Central memory CD4-positive, alpha-beta T cell (primary cell): ENCODE results near the gene CFAP100.

ENCODE experiments used
- DNase-seq: peaks from one replicate; pipeline ENCODE4 v3.0.0; 2022

CFAP100 gene

DNA sequence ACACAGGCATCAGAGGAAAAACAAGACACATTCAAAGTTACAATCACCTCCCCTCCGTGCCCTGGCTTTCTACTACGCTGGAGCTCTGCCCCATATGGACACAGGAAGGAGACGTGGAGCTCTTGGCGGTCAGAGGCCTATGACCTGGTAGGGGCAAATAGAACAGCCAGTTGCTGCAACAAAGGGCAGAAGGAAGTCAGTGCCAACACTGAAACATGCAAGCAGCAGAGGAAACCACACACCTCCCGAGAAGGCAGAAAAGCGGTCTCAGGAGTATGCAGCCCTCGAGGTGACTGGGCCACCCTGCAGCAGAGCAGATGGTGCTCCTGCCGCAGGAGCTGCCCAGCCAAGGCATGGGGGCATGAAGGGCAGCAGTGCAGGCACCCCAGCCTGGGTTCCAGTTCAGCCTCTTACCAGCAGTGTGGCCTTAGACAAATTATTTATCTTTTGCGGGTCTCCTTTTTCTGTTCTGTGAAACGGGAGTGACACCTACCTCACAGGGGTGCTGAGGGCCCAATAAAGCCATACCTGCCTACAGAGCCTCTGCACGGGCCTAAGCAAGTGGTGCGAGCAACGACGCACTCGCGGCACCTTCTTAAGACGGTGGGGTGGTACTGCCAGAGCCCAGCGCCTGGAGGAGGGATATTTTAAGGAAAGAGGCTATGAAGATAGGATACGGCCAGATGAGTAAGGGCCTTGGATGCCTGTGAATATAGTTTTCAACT is 72.3 kb downstream of the CFAP100 start:
- DNase-seq: no peak

DNA sequence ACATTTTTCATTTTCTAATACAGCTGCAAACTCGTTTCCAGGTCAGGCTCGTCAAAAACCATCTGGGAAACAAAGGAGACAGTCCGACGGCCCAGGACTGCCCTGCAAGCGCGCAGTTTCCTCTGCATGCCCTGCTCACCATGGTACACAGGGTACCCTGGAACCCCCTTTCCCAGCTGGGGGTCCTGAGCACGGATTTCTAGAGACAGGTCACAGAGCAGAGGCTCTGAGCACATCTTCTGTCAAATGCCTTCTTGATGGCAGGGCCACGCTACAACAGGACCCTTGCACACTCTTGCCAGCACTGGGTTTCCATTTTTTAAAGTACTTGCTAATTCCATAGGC is 72.9 kb downstream of the CFAP100 start:
- no peak for DNase-seq

DNA sequence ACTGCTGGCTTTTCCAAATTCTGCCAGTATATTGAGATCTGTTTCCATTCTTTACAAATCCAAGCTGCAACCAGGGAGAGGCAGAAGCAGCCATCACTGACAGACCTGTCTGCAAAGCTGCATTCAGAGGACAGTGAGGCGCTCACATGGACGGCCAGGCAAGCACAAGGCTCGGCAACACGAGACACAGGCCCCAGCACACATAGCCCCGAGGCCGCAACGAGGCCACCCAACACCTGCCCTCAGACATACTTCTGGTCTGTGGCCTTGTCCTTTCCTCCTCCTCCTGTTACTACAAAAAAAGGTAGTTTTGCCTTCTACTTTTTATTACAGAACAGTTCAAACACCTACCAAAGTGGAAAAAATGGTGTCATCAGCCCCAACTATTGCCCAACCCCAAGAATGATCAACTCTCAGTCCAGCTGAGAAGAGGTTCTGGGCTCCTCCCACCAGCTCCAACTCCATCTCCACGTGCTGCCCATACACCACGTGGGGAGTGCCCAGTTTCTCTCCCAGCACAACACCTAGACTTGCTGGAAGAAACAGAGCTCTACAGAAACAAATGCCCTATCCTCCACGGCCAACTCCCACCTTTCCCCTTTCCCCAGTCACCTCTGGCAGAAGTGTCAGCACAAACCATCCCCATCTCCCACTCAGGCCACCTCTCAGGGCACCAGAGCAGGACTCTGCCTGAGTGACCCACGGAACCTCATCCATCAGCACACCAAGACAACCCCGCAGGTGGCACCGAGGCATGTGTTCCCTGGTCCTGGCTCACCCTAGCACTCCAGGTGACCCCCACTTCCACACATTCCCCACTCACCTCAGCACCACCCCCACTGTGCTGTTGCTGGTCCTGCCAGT is 73.6 kb downstream of the CFAP100 start:
- no peak for DNase-seq

DNA sequence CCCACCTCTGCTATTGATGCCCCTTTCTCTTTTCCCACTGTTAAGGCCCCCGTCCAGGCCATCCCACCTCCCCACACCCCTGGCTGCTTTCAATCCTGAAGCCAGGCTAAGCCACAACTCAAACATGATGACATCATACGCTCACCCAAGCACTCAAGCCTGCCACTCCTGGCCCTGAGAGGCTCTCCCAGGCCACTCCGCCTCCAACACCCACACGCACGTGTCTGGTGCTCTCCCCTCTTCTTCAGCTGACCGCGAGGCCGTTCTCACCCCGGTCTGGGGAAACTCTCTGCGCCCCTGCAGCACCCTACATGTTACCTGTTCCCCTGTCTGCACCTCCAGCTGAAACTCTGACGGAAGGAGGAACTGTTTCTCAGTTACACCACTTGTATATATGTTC is 74.8 kb downstream of the CFAP100 start:
- no peak for DNase-seq

DNA sequence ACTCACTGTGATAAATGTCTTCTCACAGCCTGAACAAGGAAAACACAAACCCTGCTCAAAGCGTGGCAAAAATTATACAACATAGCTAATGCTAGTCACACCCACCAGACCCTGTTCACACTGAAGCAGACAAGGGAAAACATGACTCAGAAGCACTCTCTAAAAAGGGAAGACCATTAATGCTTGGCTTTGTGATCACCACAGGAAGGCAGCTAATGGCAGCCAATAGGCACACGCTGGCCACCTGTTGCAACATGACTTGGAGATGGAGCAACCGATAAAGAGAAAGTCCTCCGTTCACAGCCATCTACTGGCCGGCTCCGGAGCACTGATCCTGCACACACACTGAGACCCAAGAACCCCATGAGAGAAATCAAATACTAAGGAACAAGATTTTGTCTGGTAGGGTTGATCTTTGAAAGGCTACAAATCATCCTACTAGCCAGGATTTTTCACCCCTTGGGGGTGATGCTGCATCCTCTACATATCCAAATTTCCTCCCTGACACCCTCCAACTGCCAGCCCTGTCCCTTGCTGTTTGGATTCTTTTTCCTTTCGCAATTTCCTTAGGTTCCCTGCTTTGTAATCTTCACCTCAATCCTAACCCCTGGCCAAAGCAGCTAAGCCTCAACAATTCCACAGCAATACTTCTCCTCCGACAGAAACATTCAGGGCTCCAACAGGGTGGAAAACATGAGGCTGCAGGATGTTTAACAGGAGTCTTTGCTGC is 77.7 kb downstream of the CFAP100 start:
- DNase-seq: no peak

DNA sequence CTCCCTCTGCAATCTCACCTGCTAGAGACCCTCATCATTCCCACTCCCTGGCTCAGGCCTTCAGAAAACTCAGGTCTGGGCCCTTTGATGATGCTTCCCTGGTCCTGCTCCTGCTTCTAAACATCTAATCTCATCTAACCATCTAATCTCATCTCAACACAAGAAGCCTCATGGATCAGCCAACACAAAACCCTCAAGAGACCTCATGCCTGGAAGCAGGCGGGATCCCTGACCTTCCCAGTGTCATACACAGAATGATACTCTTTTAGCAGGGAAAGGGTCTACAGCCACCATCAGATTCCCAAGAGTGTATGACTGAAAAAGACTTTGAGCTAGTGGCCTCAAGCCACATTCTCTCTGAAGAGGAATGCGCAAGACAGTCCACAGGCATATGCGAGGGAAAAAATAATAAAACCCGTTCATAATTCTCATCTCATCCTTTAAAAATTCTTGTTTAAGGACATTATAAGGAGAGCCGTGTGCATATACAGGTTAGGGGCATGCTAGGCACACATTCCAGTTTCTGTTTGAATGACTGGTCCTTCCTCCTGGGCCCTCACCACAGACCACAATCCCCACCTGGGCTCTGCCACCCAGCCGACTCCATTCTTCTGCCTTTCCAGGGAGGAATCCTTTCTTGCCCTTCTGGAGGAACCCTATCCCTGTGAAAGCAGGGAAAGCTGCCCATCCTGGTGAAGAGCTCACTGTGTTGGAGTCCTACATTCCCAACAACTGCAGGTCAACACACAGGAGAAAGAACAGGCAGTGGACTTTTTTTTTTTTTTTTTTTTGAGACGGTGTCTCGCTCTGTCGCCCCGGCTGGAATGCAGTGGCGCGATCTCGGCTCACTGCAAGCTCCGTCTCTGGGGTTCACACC is 78.8 kb downstream of the CFAP100 start:
- DNase-seq: no peak

DNA sequence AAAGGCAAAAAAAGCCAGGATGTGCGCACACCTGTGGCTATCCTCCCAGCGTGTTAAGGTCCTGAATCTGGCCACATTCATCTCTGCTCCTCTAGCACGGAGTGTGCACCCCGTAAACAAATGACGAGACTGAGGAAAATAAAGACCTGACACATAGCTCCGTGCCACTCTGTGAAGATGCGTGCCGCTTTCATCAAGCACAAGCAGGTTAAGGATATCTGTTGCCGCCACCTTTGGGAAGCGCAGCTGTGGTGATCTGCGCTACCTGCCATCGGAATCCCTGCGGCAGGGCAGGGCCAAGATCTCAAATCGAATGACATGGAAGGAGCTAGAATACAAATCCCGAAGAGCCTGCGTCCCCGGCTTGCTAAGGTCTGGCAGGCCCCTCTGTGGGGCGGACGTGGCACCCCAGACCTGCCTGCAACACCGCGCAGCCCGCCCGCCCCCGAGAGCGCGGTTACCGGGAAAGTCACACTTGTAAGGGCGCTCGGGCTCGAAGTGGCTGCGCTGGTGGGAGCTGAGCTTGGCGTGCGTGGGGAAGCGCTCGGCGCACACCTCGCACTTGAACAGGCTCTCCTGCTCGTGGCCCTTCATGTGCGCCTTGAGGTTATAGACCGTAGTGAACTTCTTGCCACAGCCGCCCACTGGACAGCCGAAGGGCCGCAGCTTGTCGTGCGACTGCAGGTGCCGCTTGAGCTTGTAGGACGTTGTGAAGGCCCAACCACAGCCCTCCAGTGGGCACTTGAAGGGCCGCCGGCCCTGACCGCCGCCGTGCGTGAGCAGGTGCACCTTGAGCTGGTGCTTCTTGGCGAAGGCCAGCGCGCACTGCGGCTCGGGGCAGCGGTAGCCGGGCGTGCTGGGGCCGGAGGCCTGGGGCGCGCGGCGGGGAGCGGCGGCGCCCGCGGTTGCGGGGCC is 80.0 kb downstream of the CFAP100 start:
- DNase-seq: peak; percentile 15

DNA sequence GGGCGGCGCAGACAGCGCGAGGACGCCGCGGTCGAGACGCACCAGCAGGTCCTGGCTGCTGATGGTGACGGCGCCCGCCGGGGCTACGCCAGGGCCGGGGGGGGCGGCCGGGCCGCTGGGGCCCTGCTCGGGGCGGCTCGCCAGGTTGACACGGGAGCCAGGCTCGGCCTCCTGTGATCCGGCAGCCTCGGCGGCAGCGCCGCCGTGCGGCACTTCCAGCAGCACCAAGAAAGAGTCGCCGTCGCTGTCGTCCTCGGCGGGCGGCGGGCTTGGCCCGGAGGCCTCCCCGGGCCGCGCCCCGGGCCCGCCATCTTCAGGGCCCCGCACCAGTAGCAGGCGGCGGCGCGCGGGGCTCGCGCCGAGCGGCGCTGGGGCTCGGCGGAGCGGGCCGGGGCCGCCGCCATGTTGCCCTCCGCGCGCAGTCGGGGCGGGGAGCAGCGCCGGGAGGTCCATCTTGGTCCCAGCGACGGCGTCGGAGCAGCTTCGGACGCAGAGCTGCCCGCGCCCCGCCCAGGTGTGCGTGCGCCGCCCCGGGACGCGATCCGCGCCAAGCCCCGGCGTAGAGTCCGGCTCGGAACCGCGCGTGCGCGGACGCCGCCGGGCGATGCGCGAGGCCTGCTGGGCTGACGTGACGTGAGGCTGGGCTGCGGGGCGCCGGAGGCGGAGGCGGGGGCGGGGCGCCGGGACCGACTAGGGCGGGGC is 80.9 kb downstream of the CFAP100 start, which contains the start of gene ZXDC:
Gene ZXDC, minus strand, starts transcription at position 479 of the 702 bp plus-strand sequence. Its CDS starts 26 bp downstream, at position 453.
- peak; percentile 89 for DNase-seq

DNA sequence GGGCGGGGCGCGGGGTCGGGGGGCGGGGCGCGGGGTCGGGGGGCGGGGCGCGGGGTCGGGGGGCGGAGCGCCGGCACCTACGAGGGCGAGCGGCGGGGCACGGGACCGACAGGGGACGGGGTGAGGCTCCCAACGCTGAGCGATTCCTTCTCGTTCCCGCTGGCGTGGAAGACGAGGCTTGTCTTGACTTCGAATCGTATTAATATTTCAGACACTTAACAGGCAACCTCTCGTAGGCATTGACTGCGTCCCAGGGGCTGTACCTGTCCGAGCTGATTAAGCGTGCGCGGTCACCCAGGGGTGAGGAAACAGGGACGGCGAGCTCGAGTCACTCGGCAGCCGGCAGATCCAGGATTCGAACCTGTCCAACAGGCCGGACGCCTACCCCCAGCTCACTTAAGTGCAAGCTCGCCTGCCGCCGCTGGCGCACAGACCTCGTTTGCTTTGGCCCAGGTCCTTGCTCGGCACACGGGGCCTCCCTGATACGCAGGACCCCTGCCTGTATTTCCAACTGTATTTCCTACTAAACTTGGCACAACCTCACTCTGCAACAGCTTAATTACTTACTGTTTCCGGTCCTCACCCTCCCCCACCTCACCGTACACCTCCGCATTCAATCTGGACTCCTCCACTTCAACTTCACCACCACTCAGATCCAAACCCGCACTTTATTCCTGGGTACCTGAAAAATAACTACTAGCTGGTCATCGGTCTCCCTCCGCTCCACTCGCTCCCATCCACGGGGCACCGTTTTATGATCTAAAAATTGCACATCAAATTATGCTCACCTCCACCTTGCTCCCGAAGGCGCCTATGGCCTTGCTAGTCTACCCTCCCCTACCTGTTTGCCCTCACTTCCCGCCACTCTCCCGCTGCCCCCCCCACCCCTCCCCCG is 81.7 kb downstream of the CFAP100 start:
- DNase-seq: no peak

DNA sequence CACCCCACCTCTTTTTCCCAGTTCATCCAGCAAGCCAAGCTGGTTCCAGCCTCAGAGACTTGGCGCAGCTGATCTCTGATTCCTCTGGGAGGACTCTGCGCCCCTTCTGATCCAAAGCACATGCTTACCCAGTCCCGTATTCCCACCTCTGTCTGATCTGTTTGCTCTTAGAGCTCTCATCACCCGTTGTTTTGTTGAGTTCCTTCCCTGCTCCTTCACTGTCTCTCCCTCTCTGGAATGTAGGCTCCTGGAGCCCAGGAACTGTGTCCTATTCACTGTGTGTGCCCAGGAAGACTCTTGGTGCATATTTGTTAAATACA is 82.3 kb downstream of the CFAP100 start:
- no peak for DNase-seq

DNA sequence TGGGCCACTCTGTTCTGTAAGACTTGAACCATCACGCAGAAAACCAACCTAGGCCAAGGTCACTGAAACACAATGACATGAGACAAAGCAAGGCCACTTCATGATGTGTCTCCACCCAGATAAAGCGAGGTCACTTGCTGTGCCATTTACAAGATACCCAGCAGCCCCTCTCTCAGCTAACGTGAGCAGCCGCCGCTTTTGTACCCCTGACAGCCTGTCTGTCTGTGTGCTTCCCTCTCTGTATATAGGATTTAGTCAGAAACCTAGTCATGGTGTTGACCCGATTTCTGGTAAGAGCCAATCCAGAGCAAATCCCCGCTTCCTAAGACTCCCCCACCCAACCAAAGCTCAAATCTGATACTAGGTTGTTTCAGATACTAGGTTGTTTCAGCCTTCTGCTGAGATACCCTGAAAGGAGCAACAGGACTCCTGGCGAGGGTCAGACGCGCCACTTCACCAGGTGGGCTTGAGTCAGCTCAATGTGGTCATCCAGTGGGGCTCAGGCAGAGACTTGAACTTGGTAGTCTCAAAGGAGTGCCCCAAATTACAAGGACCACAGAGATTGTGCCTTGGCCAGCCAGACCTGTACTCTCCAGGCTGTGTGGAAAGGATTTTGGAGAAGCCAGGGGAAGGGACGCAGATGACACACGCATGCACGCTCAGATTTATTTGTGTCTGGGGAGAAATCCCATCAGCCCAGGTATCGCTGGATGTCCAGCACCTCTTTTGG is 84.0 kb downstream of the CFAP100 start:
- DNase-seq: no peak

DNA sequence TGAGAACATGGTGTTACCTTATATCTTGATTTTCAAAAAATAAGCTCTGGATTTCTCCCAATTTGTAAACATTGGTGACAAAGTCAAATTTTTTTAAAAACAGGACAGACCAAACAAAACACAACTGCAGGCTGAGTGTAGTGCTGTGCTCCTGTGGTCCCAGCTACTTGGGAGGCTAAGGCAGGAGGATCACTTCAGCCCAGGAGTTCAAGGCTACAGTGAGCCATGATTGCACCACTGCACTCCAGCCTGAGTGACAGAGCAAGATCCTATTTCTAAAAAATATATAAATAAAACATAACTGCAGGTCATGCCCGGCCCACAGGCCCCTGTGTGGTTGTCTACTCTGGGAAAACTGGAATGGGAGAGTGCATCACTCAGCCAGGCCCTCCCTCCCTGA is 84.9 kb downstream of the CFAP100 start:
- no peak for DNase-seq

DNA sequence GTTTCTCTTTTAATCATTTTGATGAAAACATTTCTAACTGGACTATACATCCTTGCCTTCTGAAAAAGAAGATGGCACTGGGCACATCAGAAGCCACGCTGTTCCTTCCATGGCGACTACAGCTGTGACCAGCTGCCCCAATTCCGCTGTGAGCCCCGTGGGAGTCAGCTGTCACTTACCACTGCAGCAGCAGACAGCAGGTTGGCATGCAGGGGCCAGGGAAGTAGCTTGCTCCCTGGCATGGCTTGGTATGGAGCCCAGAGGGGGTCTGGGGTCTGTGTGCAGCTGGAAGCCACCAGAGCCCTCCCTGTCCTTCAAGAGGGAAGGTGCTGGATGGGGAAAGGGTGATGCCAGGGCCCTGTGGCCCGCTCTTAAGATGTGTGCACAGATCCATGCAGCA is 85.5 kb downstream of the CFAP100 start:
- no peak for DNase-seq

DNA sequence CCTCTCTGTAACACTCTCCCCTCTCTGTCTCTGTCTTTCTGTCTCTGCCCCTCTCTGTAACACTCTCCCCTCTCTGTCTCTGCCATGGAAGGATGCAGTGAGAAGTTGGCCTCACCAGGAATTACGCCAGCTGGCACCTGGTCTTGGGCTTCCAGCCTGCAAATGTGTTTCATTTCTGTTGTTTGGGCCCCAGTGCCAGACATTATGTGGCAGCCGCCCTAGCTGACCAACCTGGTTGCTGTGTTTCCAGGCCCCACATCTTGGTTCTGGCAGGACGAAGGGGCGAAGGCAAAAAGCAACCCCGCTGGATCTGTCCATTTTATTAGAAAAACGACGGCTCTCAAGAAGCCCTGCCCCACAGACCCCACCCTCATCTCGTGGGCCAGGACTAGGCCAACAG is 86.2 kb downstream of the CFAP100 start:
- DNase-seq: no peak

DNA sequence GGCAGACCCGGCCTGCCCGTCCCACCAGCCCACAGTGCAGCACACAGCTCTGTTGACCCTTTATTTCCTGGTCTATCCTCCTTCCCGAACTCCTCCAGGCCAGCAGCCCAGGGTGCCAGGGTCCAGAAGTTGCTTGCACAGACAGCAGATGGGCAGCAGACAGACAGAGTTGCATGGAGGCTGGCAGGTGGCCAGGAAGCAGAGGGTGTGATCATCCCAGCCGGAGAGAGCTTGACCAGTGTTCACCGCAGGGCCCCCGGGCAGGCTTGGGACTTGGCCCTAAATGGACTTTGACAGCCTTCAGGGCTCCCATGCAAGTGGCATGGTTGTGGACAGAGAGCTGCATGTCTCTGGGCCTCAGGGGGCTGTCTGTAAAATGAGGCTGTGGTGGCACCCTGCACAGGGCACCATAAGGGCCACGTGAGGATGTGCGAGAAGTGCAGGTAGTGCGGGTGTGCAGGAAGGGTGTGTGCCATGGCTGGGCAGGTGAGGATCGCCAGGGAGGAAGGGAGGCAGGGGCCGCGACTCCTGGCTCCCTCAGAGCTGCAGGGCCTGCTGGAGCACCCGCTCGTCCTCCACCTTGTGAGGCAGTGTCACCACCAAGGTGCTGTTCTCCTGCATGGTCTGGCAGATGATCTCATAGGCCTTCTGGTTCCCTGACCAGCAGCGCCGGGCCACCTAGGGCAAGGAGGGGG is 87.2 kb downstream of the CFAP100 start:
- no peak for DNase-seq

DNA sequence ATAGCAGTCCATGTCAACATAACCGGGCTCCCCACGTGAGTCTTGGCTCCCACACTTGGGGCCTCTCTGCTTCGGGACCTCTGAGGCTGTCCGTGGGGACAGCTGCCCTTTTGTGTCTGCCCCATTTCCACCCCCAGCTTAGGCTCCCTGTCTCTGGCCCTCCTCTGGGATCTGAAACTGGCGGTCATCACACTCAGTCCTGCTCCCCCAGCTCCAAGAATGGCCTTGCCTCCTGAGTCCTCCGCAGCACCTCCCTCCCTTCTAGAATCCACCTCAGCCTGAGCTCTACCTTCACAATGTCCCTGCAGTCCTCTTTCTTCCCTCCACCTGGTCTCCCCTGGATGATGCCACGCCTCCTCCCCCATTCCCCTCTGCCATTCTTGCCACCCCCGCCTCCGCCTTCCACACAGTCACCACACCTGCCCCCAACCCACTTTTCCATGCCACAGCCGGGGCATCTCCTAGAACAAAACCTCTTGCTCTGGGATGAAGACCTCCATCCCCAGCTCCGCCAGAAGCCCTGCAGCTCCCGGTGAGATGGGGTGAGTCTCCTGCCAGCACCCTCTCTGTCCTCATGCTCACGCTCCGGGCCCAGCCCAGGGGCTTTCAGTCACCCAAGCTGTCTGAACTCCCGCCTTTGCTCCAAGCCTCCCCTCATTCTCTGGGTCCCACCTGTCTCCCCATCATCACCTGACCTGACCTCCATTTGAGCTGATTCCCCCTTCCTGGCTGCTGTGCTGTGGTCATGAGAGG is 88.0 kb downstream of the CFAP100 start:
- DNase-seq: no peak

DNA sequence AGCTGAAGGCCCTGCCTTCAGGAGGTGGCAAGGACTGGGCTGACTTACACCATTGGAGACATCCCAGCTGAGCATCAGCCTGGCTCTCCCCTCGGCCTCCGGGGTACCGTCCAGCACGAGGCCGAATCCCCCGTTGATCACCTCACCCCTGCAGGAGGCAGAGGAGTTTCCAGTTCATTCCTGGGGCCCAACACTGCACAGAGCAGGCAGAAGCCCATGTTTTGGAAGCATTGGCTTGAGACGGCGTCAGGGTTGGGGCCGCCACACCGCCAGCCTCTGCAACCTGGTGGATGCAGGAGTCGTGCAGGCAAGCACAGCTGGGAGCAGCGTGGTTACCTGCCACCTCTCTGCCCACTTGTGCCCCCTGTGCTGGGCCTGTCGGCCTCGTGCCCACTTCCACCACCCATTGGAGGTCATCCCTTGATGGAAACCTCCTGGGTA is 88.6 kb downstream of the CFAP100 start:
- no peak for DNase-seq

DNA sequence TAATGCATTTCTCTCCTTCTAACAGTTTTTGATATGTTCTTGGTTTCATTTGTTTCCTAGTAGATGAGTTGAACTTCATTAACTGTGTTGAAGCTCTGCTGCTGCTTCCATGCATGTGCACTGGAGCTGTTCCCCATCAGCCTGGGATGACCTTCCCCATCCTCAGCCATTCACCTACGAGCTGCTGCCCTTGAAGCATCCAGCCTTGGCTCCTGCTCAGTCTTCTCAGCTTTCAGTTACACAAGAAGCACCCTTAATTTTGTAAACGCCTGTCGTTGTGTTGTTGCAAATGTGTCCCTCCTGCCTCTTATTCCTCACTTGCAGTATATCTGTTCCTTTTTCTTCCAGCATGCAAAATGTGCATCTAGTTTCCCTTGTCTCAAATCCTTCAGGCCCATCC is 89.4 kb downstream of the CFAP100 start:
- DNase-seq: no peak
